SJSA1 (cell line): Measurements from ENCODE around the gene PDE8A. TPM values are rescaled to one million over a fixed set of nuclear protein-coding genes. Genes with fewer than 3 reads are reported as not detected.

Experiments
- DNase-seq, 2 experiments: peaks; one replicate each; pipeline ENCODE4 v3.0.0-alpha.2; 2015 to 2020; ENCODE audit warnings: low spot score in 2 of 2, low read depth in 1 of 2
- H3K27ac ChIP-seq: fragments of 250-450 bp; sonication (Bioruptor Pico); 2 replicates; pipeline ENCODE4 v1.5.1; 2020; ENCODE audit warnings: mild to moderate bottlenecking, moderate library complexity
- H3K27me3 ChIP-seq: fragments of 250-450 bp; sonication (Bioruptor Pico); replicated peaks from 2 replicates; pipeline ENCODE4 v1.5.1; 2020; ENCODE audit warnings: mild to moderate bottlenecking, moderate library complexity
- H3K36me3 ChIP-seq: fragments of 250-450 bp; sonication (Bioruptor Pico); 2 replicates; pipeline ENCODE4 v1.5.1; 2020; ENCODE audit warnings: mild to moderate bottlenecking
- H3K4me1 ChIP-seq: fragments of 250-450 bp; sonication (Bioruptor Pico); replicated peaks from 2 replicates; pipeline ENCODE4 v1.6.1; 2021; ENCODE audit warnings: mild to moderate bottlenecking
- H3K4me3 ChIP-seq: fragments of 250-450 bp; sonication (Bioruptor Pico); 2 replicates; pipeline ENCODE4 v1.5.1; 2020; ENCODE audit warnings: mild to moderate bottlenecking
- H3K9me3 ChIP-seq: fragments of 250-450 bp; sonication (Bioruptor Pico); replicated peaks from 2 replicates; pipeline ENCODE4 v1.5.1; 2020; ENCODE audit warnings: mild to moderate bottlenecking
- total RNA-seq: library from RNA; depleted of rRNA; stranded (reverse); fragments of >200 nt; shearing (Covaris generic); gene quantifications from 2 replicates; pipeline ENCODE4 v1.2.3, GENCODE V29; 2014; rRNA removed

The PDE8A gene
- 27.4 and 36.6 TPM in 2 replicates for total RNA-seq

GRCh38 chr15:84981711-84982300 lies at the start of gene PDE8A:
PDE8A (plus strand) TSS chr15:84981856; CDS start chr15:84982163, 307 bp downstream.
- H3K4me3 ChIP-seq: peak within 1 kb of the TSS; percentile 99
- no peaks in the 10 kb centered on the region for H3K27me3 ChIP-seq
- peak; percentile 63 for DNase-seq
- peaks cover 9% of the 10 kb centered on the region; the same call in 1 of the 2 replicates for H3K9me3 ChIP-seq
- peak within 1 kb of the TSS; percentile 88 for H3K27ac ChIP-seq
- H3K36me3 ChIP-seq: peaks cover 13% of the 10 kb centered on the region
- peaks cover 44% of the 10 kb centered on the region for H3K4me1 ChIP-seq

- H3K4me3 ChIP-seq: no peak overlapping the region
- no peaks in the 10 kb centered on the region for H3K9me3 ChIP-seq
- no peak overlapping the region for H3K27ac ChIP-seq
- H3K36me3 ChIP-seq: no peaks in the 10 kb centered on the region
- no peak for DNase-seq
- H3K4me1 ChIP-seq: peaks cover 1% of the 10 kb centered on the region
- H3K27me3 ChIP-seq: no peaks in the 10 kb centered on the region
Measured at GRCh38 chr15:84934942-84935729, 46.5 kb upstream of the PDE8A start.

- Histone ChIP-seq H3K4me1 (no peaks in the 10 kb centered on the region), H3K4me3 (no peak overlapping the region), H3K27me3 (no peaks in the 10 kb centered on the region), H3K36me3 (no peaks in the 10 kb centered on the region), H3K9me3 (no peaks in the 10 kb centered on the region), H3K27ac (no peak overlapping the region)
- no peak for DNase-seq
Measured at GRCh38 chr15:84937144-84937543, 44.5 kb upstream of the PDE8A start.

- no peak overlapping the region for H3K4me3 ChIP-seq
- no peak overlapping the region for H3K27ac ChIP-seq
- DNase-seq: no peak
- H3K4me1 ChIP-seq: no peaks in the 10 kb centered on the region
- no peaks in the 10 kb centered on the region for H3K27me3 ChIP-seq
- no peaks in the 10 kb centered on the region for H3K9me3 ChIP-seq
- no peaks in the 10 kb centered on the region for H3K36me3 ChIP-seq
Measured at GRCh38 chr15:84938726-84939125, 42.9 kb upstream of the PDE8A start.

GRCh38 chr15:84940399-84940798 lies 41.3 kb upstream of the PDE8A start:
- no peaks in the 10 kb centered on the region for H3K4me1 ChIP-seq
- H3K4me3 ChIP-seq: no peak overlapping the region
- H3K36me3 ChIP-seq: no peaks in the 10 kb centered on the region
- no peak for DNase-seq
- no peak overlapping the region for H3K27ac ChIP-seq
- no peaks in the 10 kb centered on the region for H3K9me3 ChIP-seq
- no peaks in the 10 kb centered on the region for H3K27me3 ChIP-seq

GRCh38 chr15:84942456-84942855 lies 39.2 kb upstream of the PDE8A start:
- no peaks in the 10 kb centered on the region; the same call in 1 of the 2 replicates for H3K4me1 ChIP-seq
- H3K4me3 ChIP-seq: no peak overlapping the region
- H3K9me3 ChIP-seq: no peaks in the 10 kb centered on the region
- no peak for DNase-seq
- H3K27ac ChIP-seq: no peak overlapping the region
- H3K36me3 ChIP-seq: no peaks in the 10 kb centered on the region
- no peaks in the 10 kb centered on the region for H3K27me3 ChIP-seq

GRCh38 chr15:84944311-84944710 lies 37.3 kb upstream of the PDE8A start:
- no peaks in the 10 kb centered on the region for H3K9me3 ChIP-seq

GRCh38 chr15:84944861-84945260 lies 36.8 kb upstream of the PDE8A start:
- Histone ChIP-seq H3K27ac (no peak overlapping the region), H3K4me1 (peaks cover 16% of the 10 kb centered on the region), H3K9me3 (no peaks in the 10 kb centered on the region), H3K36me3 (no peaks in the 10 kb centered on the region), H3K27me3 (no peaks in the 10 kb centered on the region), H3K4me3 (no peak overlapping the region)
- DNase-seq: no peak

More at GRCh38 chr15:84944311-84944710, 37.3 kb upstream of the PDE8A start:
- DNase-seq: no peak
- H3K4me3 ChIP-seq: no peak overlapping the region
- no peaks in the 10 kb centered on the region for H3K27me3 ChIP-seq
- no peak overlapping the region for H3K27ac ChIP-seq
- H3K4me1 ChIP-seq: peaks cover 16% of the 10 kb centered on the region
- H3K36me3 ChIP-seq: no peaks in the 10 kb centered on the region

- H3K36me3 ChIP-seq: no peaks in the 10 kb centered on the region
- no peak overlapping the region for H3K4me3 ChIP-seq
- DNase-seq: no peak
- H3K4me1 ChIP-seq: peaks cover 16% of the 10 kb centered on the region
- H3K9me3 ChIP-seq: no peaks in the 10 kb centered on the region
- no peak overlapping the region for H3K27ac ChIP-seq
- H3K27me3 ChIP-seq: no peaks in the 10 kb centered on the region
Measured at GRCh38 chr15:84946772-84947489, 34.7 kb upstream of the PDE8A start.

- Histone ChIP-seq H3K36me3 (no peaks in the 10 kb centered on the region), H3K4me3 (no peak overlapping the region), H3K27me3 (no peaks in the 10 kb centered on the region), H3K4me1 (peaks cover 16% of the 10 kb centered on the region), H3K27ac (no peak overlapping the region), H3K9me3 (no peaks in the 10 kb centered on the region)
- DNase-seq: peak; percentile 48 to 58
Measured at GRCh38 chr15:84947947-84948830, 33.5 kb upstream of the PDE8A start.

- no peak overlapping the region for H3K27ac ChIP-seq
Measured at GRCh38 chr15:84949043-84949442, 32.6 kb upstream of the PDE8A start.

GRCh38 chr15:84949845-84950569 lies 31.6 kb upstream of the PDE8A start:
- Histone ChIP-seq H3K27me3 (no peaks in the 10 kb centered on the region), H3K27ac (no peak overlapping the region), H3K9me3 (no peaks in the 10 kb centered on the region), H3K4me1 (peaks cover 16% of the 10 kb centered on the region), H3K4me3 (no peak overlapping the region), H3K36me3 (no peaks in the 10 kb centered on the region)
- DNase-seq: no peak

More at GRCh38 chr15:84949043-84949442, 32.6 kb upstream of the PDE8A start:
- no peaks in the 10 kb centered on the region for H3K36me3 ChIP-seq
- H3K9me3 ChIP-seq: no peaks in the 10 kb centered on the region
- H3K4me1 ChIP-seq: peaks cover 16% of the 10 kb centered on the region
- no peak for DNase-seq
- H3K4me3 ChIP-seq: no peak overlapping the region
- H3K27me3 ChIP-seq: no peaks in the 10 kb centered on the region
